Gastrocnemius medialis (tissue), 4 donors: ENCODE results near the gene TRIM63.

ENCODE experiments used
- POLR2A ChIP-seq, 2 donors: fragments of 450-650 bp; IDR thresholded peaks; one replicate each; pipeline ENCODE4 v1.6.1; 2017; ENCODE audit warnings: antibody characterized with exemption in 2 of 2, mild to moderate bottlenecking in 2 of 2, moderate library complexity in 2 of 2
- TF ChIP-seq, protein P1 (sequence below), 5 experiments: fragments of 450-650 bp in 3 of 5; fragments of 200-600 bp in 2 of 5; sonication (generic) in 2 of 5; IDR thresholded peaks in 4 of 5; conservative IDR thresholded peaks in 1 of 5; 1 replicate in 4 of 5; 2 replicates in 1 of 5; pipeline ENCODE4 v1.5.1; 2016 to 2019; ENCODE audit warnings: antibody characterized with exemption in 5 of 5, mild to moderate bottlenecking in 3 of 5, moderate library complexity in 3 of 5

DNA sequence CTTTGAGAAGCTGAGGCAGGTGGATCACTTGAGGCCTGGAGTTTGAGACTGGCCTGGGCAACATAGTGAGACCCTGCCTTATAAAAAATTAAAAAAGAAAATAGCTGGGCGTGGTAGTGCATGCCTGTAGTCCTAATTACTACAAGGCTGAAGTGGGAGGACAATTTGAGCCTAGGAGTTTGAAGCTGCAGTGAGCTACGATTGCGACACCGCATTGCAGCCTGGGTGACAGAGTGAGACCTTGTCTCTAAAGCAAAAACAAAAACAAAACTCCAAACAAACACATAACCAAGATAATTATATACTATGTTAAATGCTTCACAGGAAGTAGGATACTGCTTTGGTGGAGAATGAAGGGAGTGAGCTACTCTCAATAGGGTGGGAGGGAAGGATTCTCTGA lies 64.2 kb downstream of the TRIM63 start:
- TF ChIP-seq POLR2A (IDR thresholded peaks at IDR 0.05) = no peak
- TF ChIP-seq, protein P1, sequence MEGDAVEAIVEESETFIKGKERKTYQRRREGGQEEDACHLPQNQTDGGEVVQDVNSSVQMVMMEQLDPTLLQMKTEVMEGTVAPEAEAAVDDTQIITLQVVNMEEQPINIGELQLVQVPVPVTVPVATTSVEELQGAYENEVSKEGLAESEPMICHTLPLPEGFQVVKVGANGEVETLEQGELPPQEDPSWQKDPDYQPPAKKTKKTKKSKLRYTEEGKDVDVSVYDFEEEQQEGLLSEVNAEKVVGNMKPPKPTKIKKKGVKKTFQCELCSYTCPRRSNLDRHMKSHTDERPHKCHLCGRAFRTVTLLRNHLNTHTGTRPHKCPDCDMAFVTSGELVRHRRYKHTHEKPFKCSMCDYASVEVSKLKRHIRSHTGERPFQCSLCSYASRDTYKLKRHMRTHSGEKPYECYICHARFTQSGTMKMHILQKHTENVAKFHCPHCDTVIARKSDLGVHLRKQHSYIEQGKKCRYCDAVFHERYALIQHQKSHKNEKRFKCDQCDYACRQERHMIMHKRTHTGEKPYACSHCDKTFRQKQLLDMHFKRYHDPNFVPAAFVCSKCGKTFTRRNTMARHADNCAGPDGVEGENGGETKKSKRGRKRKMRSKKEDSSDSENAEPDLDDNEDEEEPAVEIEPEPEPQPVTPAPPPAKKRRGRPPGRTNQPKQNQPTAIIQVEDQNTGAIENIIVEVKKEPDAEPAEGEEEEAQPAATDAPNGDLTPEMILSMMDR (IDR thresholded peaks at IDR 0.05 in 4 of 5, conservative IDR thresholded peaks at IDR 0.05 in 1 of 5) = no peak
